IMR-90 (cell line): ENCODE results near the gene BTBD10. TPM values are rescaled to one million over a fixed set of nuclear protein-coding genes. Genes with fewer than 3 reads are reported as not detected.

Source experiments
- ATAC-seq: fragments of 200-7000 bp; cut with Tn5 transposase; 2 replicates; pipeline ENCODE4 v1.9.1; 2020; ENCODE audit warnings: low read depth, mild to moderate bottlenecking, moderate library complexity
- BruUV-seq: library from RNA; stranded (reverse); fragments of 400-500 nt; replicated peaks from 2 replicates; lab custom pipeline; 2021; lab: Mats Ljungman, UMichigan
- CTCF ChIA-PET: fragments of 300-600 bp; formaldehyde crosslinking; extraction: SDS; loops from one replicate; lab custom pipeline; 2021; ENCODE audit warnings: antibody characterized with exemption; lab: Yijun Ruan, JAX
- POLR2A ChIA-PET: fragments of 300-600 bp; sonication (Branson Sonifier 250); formaldehyde crosslinking; loops from one replicate; lab custom pipeline; 2022; ENCODE audit warnings: antibody characterized with exemption; ENCODE audit not compliant: unreplicated experiment; lab: Charles Lee
- DNase-seq: peaks from one replicate; pipeline ENCODE4 v3.0.0; 2013
- H2AFZ ChIP-seq: replicated peaks from 2 replicates; pipeline ENCODE3; 2013; ENCODE audit warnings: low read length, mild to moderate bottlenecking; ENCODE audit not compliant: poor library complexity
- H2AK5ac ChIP-seq: 2 replicates; pipeline ENCODE4 v1.6.1; 2013; ENCODE audit warnings: low read depth, low read length, inconsistent platforms
- H2AK9ac ChIP-seq: replicated peaks from 2 replicates; pipeline ENCODE3; 2013; ENCODE audit warnings: mild to moderate bottlenecking, low read depth, low read length, moderate library complexity; ENCODE audit not compliant: poor library complexity
- H2BK120ac ChIP-seq: 2 replicates; pipeline ENCODE4 v1.6.1; 2013; ENCODE audit warnings: low read depth, low read length, inconsistent platforms
- H2BK15ac ChIP-seq: 3 replicates; pipeline ENCODE4 v1.6.1; 2013; ENCODE audit warnings: low read depth, low read length, inconsistent platforms
- H2BK20ac ChIP-seq: 2 replicates; pipeline ENCODE4 v1.6.1; 2013; ENCODE audit warnings: low read depth, mild to moderate bottlenecking, inconsistent platforms, low read length, moderate library complexity
- H2BK5ac ChIP-seq: 2 replicates; pipeline ENCODE4 v1.6.1; 2013; ENCODE audit warnings: mild to moderate bottlenecking, low read depth, low read length, inconsistent platforms; ENCODE audit not compliant: poor library complexity, severe bottlenecking
- H3K14ac ChIP-seq: replicated peaks from 2 replicates; pipeline ENCODE4 v1.6.1; 2013; ENCODE audit warnings: low read depth, low read length, inconsistent platforms
- H3K18ac ChIP-seq: 2 replicates; pipeline ENCODE4 v1.6.1; 2013; ENCODE audit warnings: low read depth, low read length, control low read depth
- H3K23ac ChIP-seq: 2 replicates; pipeline ENCODE4 v1.6.1; 2013; ENCODE audit warnings: low read depth, low read length, inconsistent platforms
- H3K27ac ChIP-seq: 2 replicates; pipeline ENCODE4 v1.5.1; 2013; ENCODE audit warnings: mild to moderate bottlenecking, control low read depth, low read length; ENCODE audit not compliant: insufficient read depth
- H3K27me3 ChIP-seq: 2 replicates; pipeline ENCODE4 v1.6.1; 2013; ENCODE audit warnings: low read length; ENCODE audit not compliant: control insufficient read depth, insufficient read depth
- H3K36me3 ChIP-seq: 2 replicates; pipeline ENCODE4 v1.6.1; 2013; ENCODE audit warnings: low read length, mixed read lengths; ENCODE audit not compliant: control insufficient read depth, insufficient read depth
- H3K4ac ChIP-seq: 2 replicates; pipeline ENCODE4 v1.6.1; 2013; ENCODE audit warnings: low read depth, low read length, inconsistent platforms
- H3K4me1 ChIP-seq: 2 replicates; pipeline ENCODE4 v1.6.1; 2013; ENCODE audit warnings: low read length, mixed read lengths; ENCODE audit not compliant: control insufficient read depth, insufficient read depth
- H3K4me2 ChIP-seq: 2 replicates; pipeline ENCODE4 v1.6.1; 2013; ENCODE audit warnings: low read depth, mild to moderate bottlenecking, control low read depth, low read length, moderate library complexity
- H3K4me3 ChIP-seq: 2 replicates; pipeline ENCODE4 v1.5.1; 2013; ENCODE audit warnings: low read depth, mild to moderate bottlenecking, control low read depth, low read length, moderate library complexity; ENCODE audit not compliant: insufficient read depth
- H3K56ac ChIP-seq: 2 replicates; pipeline ENCODE4 v1.6.1; 2013; ENCODE audit warnings: low read length, inconsistent platforms; ENCODE audit not compliant: insufficient read depth; ENCODE audit errors: extremely low read depth
- H3K79me1 ChIP-seq, 2 experiments: 2 replicates each; pipeline ENCODE4 v1.6.1; 2013; ENCODE audit warnings: low read length in 2 of 2, inconsistent platforms in 1 of 2, low read depth in 1 of 2
- H3K9ac ChIP-seq: 2 replicates; pipeline ENCODE4 v1.6.1; 2013; ENCODE audit warnings: low read depth, low read length, control low read depth
- H3K9me1 ChIP-seq: 2 replicates; pipeline ENCODE4 v1.6.1; 2013; ENCODE audit warnings: low read length, inconsistent platforms; ENCODE audit not compliant: insufficient read depth
- H3K9me3 ChIP-seq: 2 replicates; pipeline ENCODE4 v1.6.1; 2013; ENCODE audit warnings: low read length; ENCODE audit not compliant: control insufficient read depth, insufficient read depth
- H4K20me1 ChIP-seq: 2 replicates; pipeline ENCODE4 v1.6.1; 2013; ENCODE audit warnings: low read length, inconsistent platforms; ENCODE audit not compliant: insufficient read depth
- H4K5ac ChIP-seq: 2 replicates; pipeline ENCODE4 v1.6.1; 2013; ENCODE audit warnings: mild to moderate bottlenecking, low read depth, low read length, control low read depth
- H4K8ac ChIP-seq, 2 experiments: 2 replicates each; pipeline ENCODE4 v1.6.1; 2013; ENCODE audit warnings: low read depth in 2 of 2, low read length in 2 of 2, control low read depth in 1 of 2, inconsistent platforms in 1 of 2
- H4K91ac ChIP-seq: 2 replicates; pipeline ENCODE4 v1.6.1; 2013; ENCODE audit warnings: low read depth, low read length, inconsistent platforms; ENCODE audit not compliant: insufficient read depth
- BHLHE40 ChIP-seq: fragments of 150-350 bp; IDR thresholded peaks from 2 replicates; pipeline ENCODE4 v1.6.1; 2016; ENCODE audit warnings: mild to moderate bottlenecking, low read depth, low read length
- CEBPB ChIP-seq: IDR thresholded peaks from 2 replicates; pipeline ENCODE4 v1.6.1; 2012; ENCODE audit warnings: low read depth, low read length, improper control_type of control experiment
- CHD1 ChIP-seq: IDR thresholded peaks from 2 replicates; pipeline ENCODE4 v1.6.1; 2012; ENCODE audit warnings: low read depth, low read length, improper control_type of control experiment
- ELK1 ChIP-seq: fragments of 150-350 bp; IDR thresholded peaks from 2 replicates; pipeline ENCODE4 v1.6.1; 2016; ENCODE audit warnings: low read depth, mild to moderate bottlenecking, low read length, moderate library complexity, borderline replicate concordance
- FOS ChIP-seq: fragments of 150-350 bp; IDR thresholded peaks from 2 replicates; pipeline ENCODE4 v1.6.1; 2016; ENCODE audit warnings: low read depth, low read length
- MAFK ChIP-seq: IDR thresholded peaks from 2 replicates; pipeline ENCODE4 v1.6.1; 2012; ENCODE audit warnings: low read depth, low read length, improper control_type of control experiment
- MAZ ChIP-seq: IDR thresholded peaks from 2 replicates; pipeline ENCODE4 v1.6.1; 2012; ENCODE audit warnings: low read depth, mild to moderate bottlenecking, low read length, improper control_type of control experiment, moderate library complexity, borderline replicate concordance
- POLR2A ChIP-seq: IDR thresholded peaks from 2 replicates; pipeline ENCODE4 v1.6.1; 2012; ENCODE audit warnings: mild to moderate bottlenecking, low read depth, low read length
- RAD21 ChIP-seq: IDR thresholded peaks from 2 replicates; pipeline ENCODE4 v1.6.1; 2012; ENCODE audit warnings: low read length, improper control_type of control experiment
- RCOR1 ChIP-seq: IDR thresholded peaks from 2 replicates; pipeline ENCODE4 v1.6.1; 2012; ENCODE audit warnings: mild to moderate bottlenecking, low read length, improper control_type of control experiment; ENCODE audit not compliant: insufficient replicate concordance
- RFX5 ChIP-seq: IDR thresholded peaks from 2 replicates; pipeline ENCODE4 v1.8.0; 2012; ENCODE audit warnings: low read depth, mild to moderate bottlenecking, low read length, moderate library complexity
- SMC3 ChIP-seq: fragments of 150-350 bp; IDR thresholded peaks from 2 replicates; pipeline ENCODE4 v1.6.1; 2016; ENCODE audit warnings: low read depth, mild to moderate bottlenecking, antibody characterized with exemption, low read length, moderate library complexity
- USF2 ChIP-seq: fragments of 150-350 bp; IDR thresholded peaks from 2 replicates; pipeline ENCODE4 v1.6.1; 2017; ENCODE audit warnings: mild to moderate bottlenecking, antibody characterized with exemption, low read length, low read depth
- WGBS, 2 experiments: methylation state at CpG; one replicate each; pipeline versions ENCODE4 v1.1.5 to v1.1.7; 2013; ENCODE audit warnings: missing lambda C conversion rate in 2 of 2; ENCODE audit not compliant: insufficient read length in 1 of 2; ENCODE audit errors: extremely low coverage in 2 of 2; 5-methylcytosine and 5-hydroxymethylcytosine counted together
- dilution Hi-C: fragments of 300-500 bp; cut with HindIII; formaldehyde crosslinking; loops from one replicate; pipeline ENCODE4 v1.14.3; 2018; ENCODE audit warnings: low sequenced_read_pairs; ENCODE audit not compliant: unreplicated experiment
- in situ Hi-C: fragments of 300-500 bp; cut with MboI; formaldehyde crosslinking; loops from 3 replicates; pipeline ENCODE4 v1.14.3; 2019; ENCODE audit warnings: low sequenced_read_pairs, inconsistent platforms, mixed read lengths
- intact Hi-C: fragments of 100-400 bp; cut with micrococcal nuclease; formaldehyde crosslinking; loops from 2 replicates; pipeline ENCODE4 v1.10.0; 2022
- polyA plus RNA-seq, 3 experiments: library from polyadenylated mRNA; depleted of rRNA; stranded (reverse); fragments of >200 nt; gene quantifications; 2 replicates each; pipeline ENCODE4 v1.2.3, GENCODE V29; 2012; ENCODE audit warnings: low replicate concordance in 1 of 3
- total RNA-seq: library from RNA; depleted of rRNA; stranded (reverse); fragments of >200 nt; gene quantifications from 2 replicates; pipeline ENCODE4 v1.2.3, GENCODE V29; 2012
- TF ChIP-seq, protein P1 (sequence below): conservative IDR thresholded peaks from 2 replicates; pipeline ENCODE4 v1.5.1; 2012; ENCODE audit warnings: mild to moderate bottlenecking, low read depth, low read length, improper control_type of control experiment

BTBD10 gene
- total and polyA plus RNA-seq, 2 of the 4 experiments (the other 2 are of a cell fraction): 32.5 to 59.9 TPM

- H4K91ac ChIP-seq: peak overlapping the region; percentile 67
- dilution Hi-C loops: no loop called here
- no peak overlapping the region for H3K27ac ChIP-seq
- H3K4me1 ChIP-seq: peaks cover 23% of the 10 kb centered on the region
- no peaks in the 10 kb centered on the region for H3K9me3 ChIP-seq
- H3K4ac ChIP-seq: peak overlapping the region; percentile 92; the same call in 1 of the 2 replicates
- no peak for TF ChIP-seq FOS
- TF ChIP-seq CEBPB: no peak
- no peak for TF ChIP-seq USF2
- no peak for TF ChIP-seq RAD21
- no peak for TF ChIP-seq MAFK
- TF ChIP-seq, protein P1, sequence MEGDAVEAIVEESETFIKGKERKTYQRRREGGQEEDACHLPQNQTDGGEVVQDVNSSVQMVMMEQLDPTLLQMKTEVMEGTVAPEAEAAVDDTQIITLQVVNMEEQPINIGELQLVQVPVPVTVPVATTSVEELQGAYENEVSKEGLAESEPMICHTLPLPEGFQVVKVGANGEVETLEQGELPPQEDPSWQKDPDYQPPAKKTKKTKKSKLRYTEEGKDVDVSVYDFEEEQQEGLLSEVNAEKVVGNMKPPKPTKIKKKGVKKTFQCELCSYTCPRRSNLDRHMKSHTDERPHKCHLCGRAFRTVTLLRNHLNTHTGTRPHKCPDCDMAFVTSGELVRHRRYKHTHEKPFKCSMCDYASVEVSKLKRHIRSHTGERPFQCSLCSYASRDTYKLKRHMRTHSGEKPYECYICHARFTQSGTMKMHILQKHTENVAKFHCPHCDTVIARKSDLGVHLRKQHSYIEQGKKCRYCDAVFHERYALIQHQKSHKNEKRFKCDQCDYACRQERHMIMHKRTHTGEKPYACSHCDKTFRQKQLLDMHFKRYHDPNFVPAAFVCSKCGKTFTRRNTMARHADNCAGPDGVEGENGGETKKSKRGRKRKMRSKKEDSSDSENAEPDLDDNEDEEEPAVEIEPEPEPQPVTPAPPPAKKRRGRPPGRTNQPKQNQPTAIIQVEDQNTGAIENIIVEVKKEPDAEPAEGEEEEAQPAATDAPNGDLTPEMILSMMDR: no peak
- no peak for TF ChIP-seq MAZ
- TF ChIP-seq CHD1: no peak
- TF ChIP-seq RCOR1: no peak
- TF ChIP-seq POLR2A: no peak
- TF ChIP-seq SMC3: no peak
- no peak for TF ChIP-seq RFX5
- TF ChIP-seq BHLHE40: no peak
- TF ChIP-seq ELK1: no peak
- DNase-seq (no peak), ATAC-seq (no peak)
- BruUV-seq: no TSS peak
- H3K79me1 ChIP-seq: peaks cover 11 to 61% of the 10 kb centered on the region in 2 experiments; a peak in 3 of 4 replicates
- H3K9ac ChIP-seq: no peak overlapping the region
- POLR2A ChIA-PET: no interaction called here
- peak overlapping the region; percentile 49; the same call in 1 of the 3 replicates for H2BK15ac ChIP-seq
- peak overlapping the region; percentile 88 for H2AK5ac ChIP-seq
- H4K8ac ChIP-seq: 0 out of 4 replicates have a peak overlapping the region, but pooled peaks of 1 of the 2 experiments have one; percentile 9
- in situ Hi-C loops: loop anchor here (5.0 to 25.0 kb wide), 3 partner anchors 134 to 1029 kb away; no protein-coding TSS in a partner anchor
- no peaks in the 10 kb centered on the region; the same call in 1 of the 2 replicates for H4K20me1 ChIP-seq
- peak overlapping the region; percentile 82; the same call in 1 of the 2 replicates for H2BK20ac ChIP-seq
- peak overlapping the region; percentile 43; the same call in 1 of the 2 replicates for H3K14ac ChIP-seq
- no peak overlapping the region for H4K5ac ChIP-seq
- peak overlapping the region; percentile 81 for H2BK120ac ChIP-seq
- H2BK5ac ChIP-seq: no peak overlapping the region
- H3K18ac ChIP-seq: no peak overlapping the region
- H2AFZ ChIP-seq: no peak overlapping the region
- intact Hi-C loops: no loop called here
- H3K23ac ChIP-seq: peak overlapping the region; percentile 49; the same call in 1 of the 2 replicates
- H3K4me2 ChIP-seq: no peak overlapping the region
- no peak overlapping the region for H2AK9ac ChIP-seq
- no peak overlapping the region for H3K56ac ChIP-seq
- H3K27me3 ChIP-seq: no peaks in the 10 kb centered on the region
- H3K4me3 ChIP-seq: no peak overlapping the region
- H3K9me1 ChIP-seq: peaks cover 28% of the 10 kb centered on the region
- H3K36me3 ChIP-seq: no peaks in the 10 kb centered on the region
- WGBS, 2 experiments: 100% methylated on average over 1 of the region's 5 CpGs; no CpG with 5 or more reads in 1 of the 2 experiments
- CTCF ChIA-PET: no interaction called here
These were observed 122.0 kb downstream of the BTBD10 start for GRCh38 chr11:13341026-13341425.
